Astrocyte of the spinal cord (primary cell): ENCODE results near the gene CADM1.

Source experiments
- DNase-seq: peaks from one replicate; pipeline ENCODE4 v3.0.0; 2011; ENCODE audit warnings: low read depth, low spot score
- H3K4me3 ChIP-seq: 2 replicates; pipeline ENCODE4 v1.5.1; 2011; ENCODE audit warnings: low read depth, mild to moderate bottlenecking, low read length, moderate library complexity
- in situ Hi-C: cut with HindIII; loops from 2 replicates; pipeline ENCODE4 v1.10.0; 2017; ENCODE audit warnings: low sequenced_read_pairs
- TF ChIP-seq, protein P1 (sequence below): IDR thresholded peaks from 2 replicates; pipeline ENCODE4 v1.5.1; 2012; ENCODE audit warnings: low read depth, mild to moderate bottlenecking, low read length, inconsistent platforms

CADM1 gene

DNA sequence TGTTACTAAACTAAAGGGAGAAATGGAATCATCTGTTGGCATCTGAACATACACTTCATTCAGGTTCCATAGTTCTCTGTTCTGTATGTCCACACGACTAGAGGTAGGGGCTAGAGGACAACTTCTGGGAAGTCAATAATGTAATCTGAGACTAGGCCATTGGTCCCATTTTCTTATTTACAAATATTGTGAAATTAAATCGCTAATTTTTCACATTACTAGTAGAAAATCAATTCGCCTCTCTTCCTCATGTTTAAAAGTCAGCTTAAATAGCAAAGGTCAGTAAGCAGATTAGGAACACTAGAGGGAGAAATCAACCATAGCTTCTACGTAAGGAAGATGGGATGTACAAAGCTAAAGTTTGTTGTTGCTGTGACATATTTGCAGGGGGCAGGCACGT, 59.7 kb downstream of the CADM1 start:
- TF ChIP-seq, protein P1, sequence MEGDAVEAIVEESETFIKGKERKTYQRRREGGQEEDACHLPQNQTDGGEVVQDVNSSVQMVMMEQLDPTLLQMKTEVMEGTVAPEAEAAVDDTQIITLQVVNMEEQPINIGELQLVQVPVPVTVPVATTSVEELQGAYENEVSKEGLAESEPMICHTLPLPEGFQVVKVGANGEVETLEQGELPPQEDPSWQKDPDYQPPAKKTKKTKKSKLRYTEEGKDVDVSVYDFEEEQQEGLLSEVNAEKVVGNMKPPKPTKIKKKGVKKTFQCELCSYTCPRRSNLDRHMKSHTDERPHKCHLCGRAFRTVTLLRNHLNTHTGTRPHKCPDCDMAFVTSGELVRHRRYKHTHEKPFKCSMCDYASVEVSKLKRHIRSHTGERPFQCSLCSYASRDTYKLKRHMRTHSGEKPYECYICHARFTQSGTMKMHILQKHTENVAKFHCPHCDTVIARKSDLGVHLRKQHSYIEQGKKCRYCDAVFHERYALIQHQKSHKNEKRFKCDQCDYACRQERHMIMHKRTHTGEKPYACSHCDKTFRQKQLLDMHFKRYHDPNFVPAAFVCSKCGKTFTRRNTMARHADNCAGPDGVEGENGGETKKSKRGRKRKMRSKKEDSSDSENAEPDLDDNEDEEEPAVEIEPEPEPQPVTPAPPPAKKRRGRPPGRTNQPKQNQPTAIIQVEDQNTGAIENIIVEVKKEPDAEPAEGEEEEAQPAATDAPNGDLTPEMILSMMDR: no peak
- no peak overlapping the region for H3K4me3 ChIP-seq

DNA sequence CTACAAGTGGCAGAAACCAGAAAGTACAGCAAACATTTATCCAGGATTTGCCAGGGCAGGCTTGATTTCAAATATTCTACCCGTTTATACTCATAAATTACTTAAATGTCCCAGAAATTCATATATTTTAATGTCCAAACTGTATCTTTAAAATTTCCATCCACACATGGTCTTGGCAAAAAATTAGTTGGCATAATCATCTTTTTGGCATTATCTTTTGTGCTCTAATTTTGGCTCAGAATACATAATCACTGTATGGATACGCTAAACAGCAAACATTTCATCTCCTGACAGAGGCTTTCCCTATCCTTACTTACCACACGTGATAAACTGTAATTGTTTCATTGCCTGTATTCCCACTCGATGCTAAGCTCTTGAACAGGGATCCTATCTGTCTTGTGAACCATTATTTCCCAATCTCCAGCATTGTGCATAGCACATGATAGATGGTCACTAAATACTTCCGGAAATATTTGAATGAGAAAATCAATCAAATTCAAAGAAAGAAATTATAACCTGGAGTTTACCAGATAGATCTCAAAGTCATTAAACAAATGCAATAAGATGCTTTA, 64.2 kb downstream of the CADM1 start:
- in situ Hi-C loops: no loop called here
- TF ChIP-seq, protein P1: no peak
- H3K4me3 ChIP-seq: no peak overlapping the region
- no peak for DNase-seq

More for the DNA sequence above, 59.7 kb downstream of the CADM1 start:
- DNase-seq: no peak
- in situ Hi-C loops: no loop called here

GRCh38 chr11:115439385-115439784, 64.8 kb downstream of the CADM1 start:
- in situ Hi-C loops: no loop called here
- DNase-seq: peak; percentile 43
- no peak overlapping the region for H3K4me3 ChIP-seq
- TF ChIP-seq, protein P1: no peak

DNA sequence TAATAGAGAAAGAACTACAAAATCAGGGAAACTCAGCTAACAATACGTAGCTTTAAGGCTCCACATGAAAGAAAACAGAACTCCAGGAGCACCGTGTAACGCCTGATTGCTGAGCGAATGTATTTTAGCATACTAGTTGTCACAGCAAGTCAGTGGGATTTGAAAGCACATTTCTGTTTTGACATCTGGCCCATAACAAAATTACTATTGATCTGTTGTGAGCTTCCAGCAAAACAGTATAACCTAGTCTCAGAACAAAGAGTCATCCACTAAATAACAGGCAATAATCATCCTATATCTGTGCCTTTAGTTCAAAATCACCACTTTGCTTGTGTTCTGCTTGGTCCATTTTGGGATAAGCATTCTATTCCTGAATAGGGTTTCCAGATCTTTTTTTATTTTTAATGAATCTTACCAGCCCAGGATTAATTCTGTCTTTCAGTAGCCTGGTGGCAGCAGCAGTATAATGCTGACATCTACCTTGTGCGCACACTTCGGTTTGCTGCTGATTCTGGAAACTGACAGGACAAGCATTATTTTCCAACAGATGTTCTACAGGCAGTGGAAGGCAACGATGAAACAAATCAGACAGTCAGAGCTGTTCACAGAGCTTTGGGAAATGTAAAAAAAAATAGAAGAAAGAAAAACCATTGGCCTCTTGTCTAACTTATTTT, 66.2 kb downstream of the CADM1 start:
- DNase-seq: no peak
- TF ChIP-seq, protein P1: no peak
- no peak overlapping the region for H3K4me3 ChIP-seq
- in situ Hi-C loops: no loop called here

GRCh38 chr11:115430345-115430744, 73.9 kb downstream of the CADM1 start:
- DNase-seq: no peak
- TF ChIP-seq, protein P1: no peak
- in situ Hi-C loops: no loop called here

GRCh38 chr11:115428306-115428705, 75.9 kb downstream of the CADM1 start:
- no peak overlapping the region for H3K4me3 ChIP-seq
- TF ChIP-seq, protein P1: no peak
- DNase-seq: no peak
- in situ Hi-C loops: no loop called here

More at GRCh38 chr11:115430345-115430744, 73.9 kb downstream of the CADM1 start:
- H3K4me3 ChIP-seq: no peak overlapping the region
